ENCODE data around the gene RAB11FIP5. TPM values are rescaled to one million over a fixed set of nuclear protein-coding genes. Genes with fewer than 3 reads are reported as not detected.
"Not testable (repeated sequence)": the region's sequence is repeated elsewhere in the genome, so short reads cannot be mapped to it uniquely, and the experiment has no call there.

The RAB11FIP5 gene
- total RNA-seq, 2 experiments from 2014 or later, result 4.8 to 4.9 TPM

GRCh38 chr2:73105511-73105971 is 7.2 kb downstream of the RAB11FIP5 start:
- peaks cover 5% of the 10 kb centered on the region for H3K4me1 Mint-ChIP-seq
- ATAC-seq (ENCODE audit: low read depth) (no peak), DNase-seq (no peak)
- H3K27ac Mint-ChIP-seq, result no peak overlapping the region
- no peaks in the 10 kb centered on the region for H3K36me3 Mint-ChIP-seq
- H3K4me3 Mint-ChIP-seq, result no peak overlapping the region
- peaks cover 4% of the 10 kb centered on the region for H3K27me3 Mint-ChIP-seq
- H3K9me3 Mint-ChIP-seq, result no peaks in the 10 kb centered on the region
- POLR2A ChIA-PET, result no interaction called here

DNA sequence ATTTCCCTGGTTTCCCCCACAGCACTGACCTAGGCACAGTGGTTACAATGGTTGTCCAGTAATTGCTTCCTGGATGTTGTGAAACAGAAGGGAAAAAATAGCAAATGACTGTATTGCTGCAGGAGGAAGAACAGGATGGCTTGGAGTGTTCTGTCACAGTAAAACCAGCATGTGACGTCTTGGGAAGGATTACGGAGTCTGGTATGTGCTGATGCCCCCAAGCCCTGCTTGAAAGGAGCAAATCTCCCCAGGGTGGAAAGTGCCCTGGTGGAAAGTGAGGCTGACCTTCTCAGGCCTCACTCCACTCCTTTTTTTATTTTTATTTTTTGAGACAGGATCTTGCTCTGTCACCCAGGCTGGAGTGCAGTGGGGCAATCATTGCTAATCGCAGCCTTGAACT is 7.8 kb downstream of the RAB11FIP5 start:
- no peak overlapping the region for H3K27ac Mint-ChIP-seq
- H3K27me3 Mint-ChIP-seq, result peaks cover 2% of the 10 kb centered on the region

DNA sequence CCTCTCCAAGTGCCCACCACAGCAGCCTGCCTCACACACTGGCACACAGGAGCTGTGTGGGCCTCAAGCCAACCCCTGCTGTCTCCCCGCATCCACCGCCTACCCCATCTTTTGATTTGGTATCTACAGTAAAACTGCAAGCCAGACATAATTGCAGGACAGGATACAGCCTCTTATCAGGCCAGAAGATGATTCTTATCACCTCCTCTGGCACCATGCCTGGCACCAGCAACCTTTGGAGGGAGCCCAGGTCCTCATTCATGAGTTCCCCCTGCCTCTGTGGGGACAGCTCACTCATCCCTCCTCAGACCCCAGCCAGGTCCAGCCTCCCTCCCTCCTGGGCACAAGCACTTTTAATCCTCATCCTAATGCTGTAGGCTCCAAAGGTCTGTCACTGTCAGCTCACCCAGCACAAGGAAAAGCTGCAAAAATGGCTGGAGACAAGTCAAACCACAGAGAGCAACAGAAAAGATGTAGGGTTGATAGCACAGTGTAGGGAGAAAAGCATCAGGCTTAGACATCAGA is 9.7 kb downstream of the RAB11FIP5 start:
- Mint-ChIP-seq H3K27me3 (no peaks in the 10 kb centered on the region), H3K4me1 (peaks cover 5% of the 10 kb centered on the region), H3K27ac (no peak overlapping the region), H3K9me3 (no peaks in the 10 kb centered on the region), H3K36me3 (no peaks in the 10 kb centered on the region), H3K4me3 (no peak overlapping the region)
- POLR2A ChIA-PET, result no interaction called here
- no peak for ATAC-seq (ENCODE audit: low read depth)
- no peak for DNase-seq

More for the DNA sequence above, 7.8 kb downstream of the RAB11FIP5 start:
- POLR2A ChIA-PET, result no interaction called here
- H3K9me3 Mint-ChIP-seq, result no peaks in the 10 kb centered on the region
- no peak for DNase-seq
- no peak overlapping the region for H3K4me3 Mint-ChIP-seq
- no peaks in the 10 kb centered on the region for H3K36me3 Mint-ChIP-seq
- no peak for ATAC-seq (ENCODE audit: low read depth)
- peaks cover 5% of the 10 kb centered on the region for H3K4me1 Mint-ChIP-seq

DNA sequence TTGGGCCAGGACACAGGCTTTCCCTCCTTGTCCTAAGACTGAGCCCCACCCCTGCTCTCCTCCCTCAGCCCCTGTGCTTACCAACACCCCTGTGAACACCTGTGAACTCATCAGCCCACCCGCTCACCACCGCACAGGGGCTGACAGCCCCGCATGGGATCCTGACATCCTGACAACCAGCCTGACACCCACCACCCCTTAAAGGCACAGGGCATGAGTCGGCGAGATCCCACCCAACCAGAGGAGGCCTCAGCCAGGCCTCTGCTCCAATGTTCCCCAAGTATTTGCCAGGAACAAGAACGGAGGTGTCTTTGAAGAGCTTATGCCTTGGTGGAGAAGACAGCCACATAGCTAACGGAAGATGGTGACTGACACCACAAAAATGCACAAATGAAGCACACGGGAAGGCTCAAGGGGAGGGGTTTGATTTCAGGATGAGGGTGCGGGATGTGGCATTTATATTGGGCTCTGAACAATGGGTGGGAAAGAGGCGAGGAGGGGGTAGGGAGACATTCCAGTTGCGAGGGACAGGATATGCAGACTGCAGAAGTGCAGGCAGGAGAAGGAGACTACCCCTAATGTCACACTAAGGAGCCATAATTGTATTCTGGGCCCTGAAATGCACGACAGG is 11.0 kb downstream of the RAB11FIP5 start:
- no peak for DNase-seq

DNA sequence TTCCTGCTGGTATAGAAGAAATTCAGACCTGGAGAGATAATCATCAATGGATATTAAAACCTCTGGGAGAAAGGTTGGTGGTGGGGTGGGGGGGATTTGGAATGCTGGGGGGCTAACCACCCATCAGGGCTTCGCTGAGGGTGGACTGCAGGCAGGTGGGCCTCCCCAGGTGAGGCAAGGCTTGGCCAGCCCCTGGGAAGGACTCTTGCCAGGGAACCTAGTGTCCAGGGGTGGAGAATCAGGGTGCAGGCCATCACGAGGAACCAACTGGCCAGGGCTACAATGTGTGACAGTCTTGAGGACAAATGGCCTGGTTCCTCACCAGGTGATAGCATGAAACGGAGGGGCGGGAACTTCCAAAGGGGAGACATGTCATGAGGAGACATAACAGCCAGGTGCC is 11.8 kb downstream of the RAB11FIP5 start:
- Mint-ChIP-seq H3K4me1 (peaks cover 5% of the 10 kb centered on the region), H3K9me3 (no peaks in the 10 kb centered on the region), H3K4me3 (no peak overlapping the region), H3K36me3 (no peaks in the 10 kb centered on the region), H3K27ac (no peak overlapping the region), H3K27me3 (no peaks in the 10 kb centered on the region)
- no peak for ATAC-seq (ENCODE audit: low read depth)
- POLR2A ChIA-PET, result interaction anchor here (0.6 kb wide), 1 partner anchor 1734 kb away, joined by 4 read pairs; no protein-coding TSS in a partner anchor
- DNase-seq, result no peak

More for the DNA sequence above, 11.0 kb downstream of the RAB11FIP5 start:
- H3K27ac Mint-ChIP-seq, result no peak overlapping the region
- H3K9me3 Mint-ChIP-seq, result no peaks in the 10 kb centered on the region
- no peaks in the 10 kb centered on the region for H3K27me3 Mint-ChIP-seq
- POLR2A ChIA-PET, result no interaction called here
- ATAC-seq (ENCODE audit: low read depth), result no peak
- no peak overlapping the region for H3K4me3 Mint-ChIP-seq
- H3K36me3 Mint-ChIP-seq, result no peaks in the 10 kb centered on the region
- H3K4me1 Mint-ChIP-seq, result peaks cover 5% of the 10 kb centered on the region

- H3K36me3 Mint-ChIP-seq, result no peaks in the 10 kb centered on the region
- H3K27me3 Mint-ChIP-seq, result no peaks in the 10 kb centered on the region
- H3K9me3 Mint-ChIP-seq, result no peaks in the 10 kb centered on the region
- no peak overlapping the region for H3K4me3 Mint-ChIP-seq
- DNase-seq (no peak), ATAC-seq (ENCODE audit: low read depth) (no peak)
- peaks cover 5% of the 10 kb centered on the region for H3K4me1 Mint-ChIP-seq
- H3K27ac Mint-ChIP-seq, result no peak overlapping the region
- POLR2A ChIA-PET, result no interaction called here
These were observed 13.3 kb downstream of the RAB11FIP5 start for GRCh38 chr2:73099486-73099885.

- no peak for DNase-seq
- Mint-ChIP-seq H3K4me3 (no peak overlapping the region), H3K27me3 (no peaks in the 10 kb centered on the region), H3K36me3 (no peaks in the 10 kb centered on the region), H3K9me3 (no peaks in the 10 kb centered on the region), H3K4me1 (no peaks in the 10 kb centered on the region), H3K27ac (no peak overlapping the region)
- no peak for ATAC-seq (ENCODE audit: low read depth)
- POLR2A ChIA-PET, result no interaction called here
These were observed 16.8 kb downstream of the RAB11FIP5 start for GRCh38 chr2:73095910-73096309.

DNA sequence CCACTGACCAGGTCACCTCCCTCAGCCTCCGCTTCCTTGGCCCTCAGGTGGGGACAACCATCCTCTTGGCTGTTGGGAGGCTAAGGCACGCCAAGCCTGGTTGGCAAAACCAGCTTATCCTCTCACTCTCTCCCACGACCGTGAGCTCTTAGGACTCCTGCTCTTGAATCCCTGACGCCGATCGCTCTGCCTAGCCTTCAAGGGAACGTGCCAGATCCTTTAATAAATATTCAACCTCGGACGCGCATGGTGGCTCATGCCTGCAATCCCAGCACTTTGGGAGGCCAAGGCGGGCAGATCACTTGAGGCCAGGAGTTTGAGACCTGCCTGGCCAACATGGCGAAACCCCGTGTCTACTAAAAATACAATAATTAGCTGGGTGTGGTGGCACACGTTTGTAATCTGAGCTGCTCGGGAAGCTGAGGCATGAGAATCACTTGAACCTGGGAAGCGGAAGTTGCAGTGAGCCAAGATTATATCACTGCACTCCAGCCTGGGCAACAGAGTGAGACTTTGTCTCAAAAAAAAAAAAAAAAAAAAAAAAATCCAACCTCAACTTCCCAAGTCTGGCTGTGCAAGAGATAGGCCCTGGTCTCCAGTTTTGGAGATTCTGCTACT is 19.0 kb downstream of the RAB11FIP5 start:
- H3K4me1 Mint-ChIP-seq; H3K4me3 Mint-ChIP-seq; POLR2A ChIA-PET; H3K27me3 Mint-ChIP-seq; H3K36me3 Mint-ChIP-seq; ATAC-seq (ENCODE audit: low read depth); H3K9me3 Mint-ChIP-seq; DNase-seq; H3K27ac Mint-ChIP-seq: not testable (repeated sequence)

- peaks cover 2% of the 10 kb centered on the region for H3K27me3 Mint-ChIP-seq
- no peaks in the 10 kb centered on the region for H3K9me3 Mint-ChIP-seq
- no peak overlapping the region for H3K27ac Mint-ChIP-seq
- no peaks in the 10 kb centered on the region for H3K36me3 Mint-ChIP-seq
- ATAC-seq (ENCODE audit: low read depth) (no peak), DNase-seq (no peak)
- POLR2A ChIA-PET, result no interaction called here
- H3K4me1 Mint-ChIP-seq, result no peaks in the 10 kb centered on the region
- H3K4me3 Mint-ChIP-seq, result no peak overlapping the region
These were observed 20.5 kb downstream of the RAB11FIP5 start for GRCh38 chr2:73092146-73092783.

- Mint-ChIP-seq H3K27ac (no peak overlapping the region), H3K9me3 (no peaks in the 10 kb centered on the region), H3K36me3 (no peaks in the 10 kb centered on the region), H3K4me3 (no peak overlapping the region), H3K27me3 (peaks cover 2% of the 10 kb centered on the region), H3K4me1 (no peaks in the 10 kb centered on the region)
- ATAC-seq (ENCODE audit: low read depth) (no peak), DNase-seq (no peak)
- POLR2A ChIA-PET, result no interaction called here
These were observed 21.1 kb downstream of the RAB11FIP5 start for GRCh38 chr2:73091696-73092095.

GRCh38 chr2:73091164-73091563 is 21.6 kb downstream of the RAB11FIP5 start:
- Mint-ChIP-seq H3K4me3 (no peak overlapping the region), H3K9me3 (no peaks in the 10 kb centered on the region), H3K4me1 (no peaks in the 10 kb centered on the region), H3K27ac (no peak overlapping the region), H3K27me3 (peaks cover 2% of the 10 kb centered on the region), H3K36me3 (no peaks in the 10 kb centered on the region)
- ATAC-seq (ENCODE audit: low read depth), result no peak
- DNase-seq, result no peak
- POLR2A ChIA-PET, result no interaction called here

DNA sequence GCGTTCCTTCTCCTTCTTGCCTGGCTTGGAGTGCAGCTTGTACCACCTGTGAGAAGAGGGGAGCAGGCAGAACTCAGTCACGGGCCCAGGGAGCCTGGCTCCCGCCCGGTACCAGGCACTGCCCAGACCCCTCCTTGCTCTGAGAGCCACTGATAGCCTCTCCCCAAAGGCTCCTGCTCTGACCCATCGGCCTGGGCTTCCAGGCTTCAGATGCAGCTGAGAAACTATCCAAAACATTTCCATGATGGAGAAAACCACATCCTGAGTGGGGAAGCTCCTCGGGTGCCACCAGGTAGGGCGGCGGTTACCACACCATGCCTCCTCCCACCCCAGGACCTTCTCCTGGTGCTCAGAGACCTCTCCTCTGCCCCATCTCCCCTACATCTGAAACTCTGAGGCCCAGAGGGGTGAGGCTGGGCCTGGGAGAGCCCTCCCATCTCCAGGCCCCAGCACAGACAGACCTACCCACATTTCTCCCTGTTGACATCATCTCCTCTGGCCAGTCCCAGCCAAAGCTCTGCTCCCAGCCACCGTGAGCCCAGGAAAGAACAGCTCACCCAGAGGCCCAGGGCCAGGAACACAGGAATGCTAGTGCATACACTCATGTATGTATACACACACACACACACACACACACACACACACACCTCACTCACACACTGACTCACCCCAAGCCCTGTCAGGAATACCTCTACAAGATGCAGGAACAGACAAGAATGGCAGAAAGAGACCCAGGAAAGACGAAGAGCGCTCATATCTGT is 23.3 kb downstream of the RAB11FIP5 start:
- no peaks in the 10 kb centered on the region for H3K9me3 Mint-ChIP-seq
- POLR2A ChIA-PET, result interaction anchor here (1.6 kb wide), 1 partner anchor 18 kb away, joined by 3 read pairs; the partner anchor contains the start of gene SFXN5
- no peaks in the 10 kb centered on the region for H3K4me1 Mint-ChIP-seq
- H3K27ac Mint-ChIP-seq, result no peak overlapping the region
- no peak for DNase-seq
- no peak for ATAC-seq (ENCODE audit: low read depth)
- peaks cover 2% of the 10 kb centered on the region for H3K27me3 Mint-ChIP-seq
- H3K4me3 Mint-ChIP-seq, result no peak overlapping the region
- H3K36me3 Mint-ChIP-seq, result no peaks in the 10 kb centered on the region

DNA sequence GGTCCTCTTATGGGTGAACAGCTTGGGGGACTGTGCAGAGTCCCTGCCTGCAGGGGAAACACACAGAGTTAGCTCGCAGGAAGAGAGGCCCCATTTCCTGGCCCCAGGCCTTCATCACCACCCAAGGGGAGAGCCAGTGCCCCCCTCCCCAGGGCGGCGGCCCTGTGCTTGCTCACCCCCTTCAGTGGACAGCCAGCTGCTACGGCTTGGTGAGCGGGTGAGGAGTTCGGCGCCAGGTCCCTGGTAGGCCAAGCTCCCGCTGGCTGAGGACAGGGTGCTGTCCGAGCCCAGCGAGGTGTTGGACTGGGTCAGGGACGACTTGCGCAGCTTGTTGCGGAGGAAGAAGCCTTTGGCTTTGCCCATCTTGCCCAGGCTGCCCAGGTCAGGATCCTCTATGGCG is 24.0 kb downstream of the RAB11FIP5 start:
- no peak overlapping the region for H3K27ac Mint-ChIP-seq
- H3K4me1 Mint-ChIP-seq, result no peaks in the 10 kb centered on the region
- POLR2A ChIA-PET, result interaction anchor here (1.6 kb wide), 1 partner anchor 17 kb away, joined by 3 read pairs; the partner anchor contains the start of gene SFXN5
- DNase-seq (no peak), ATAC-seq (ENCODE audit: low read depth) (no peak)
- peaks cover 2% of the 10 kb centered on the region for H3K27me3 Mint-ChIP-seq
- H3K9me3 Mint-ChIP-seq, result no peaks in the 10 kb centered on the region
- H3K4me3 Mint-ChIP-seq, result no peak overlapping the region
- H3K36me3 Mint-ChIP-seq, result no peaks in the 10 kb centered on the region

All from activated naive CD8-positive, alpha-beta T cell treated with anti-CD3 and anti-CD28 coated beads, Interleukin-2, amount 10 ng/mL, durations not matched to agents 7 days and 5 days (primary cell).